HepG2 (cell line): ENCODE data around the gene ADPRM. TPM values are rescaled to one million over a fixed set of nuclear protein-coding genes. Genes with fewer than 3 reads are reported as not detected.

Source experiments
- ARNT ChIP-seq: fragments of 450-650 bp; IDR thresholded peaks from 2 replicates; pipeline ENCODE4 v1.6.1; 2017
- CEBPZ ChIP-seq: IDR thresholded peaks from 2 replicates; pipeline ENCODE4 v1.6.1; 2012; ENCODE audit warnings: low read length, improper control_type of control experiment
- HDAC1 ChIP-seq: sonication (generic); formaldehyde crosslinking; IDR thresholded peaks from 2 replicates; pipeline ENCODE4 v1.5.1; 2020; ENCODE audit warnings: mild to moderate bottlenecking, missing genetic modification reagents
- HNRNPUL1 ChIP-seq: fragments of 200-400 bp; formaldehyde crosslinking; IDR thresholded peaks from 2 replicates; pipeline ENCODE4 v1.6.1; 2017; ENCODE audit warnings: low read depth, mild to moderate bottlenecking, low read length, moderate library complexity
- IKZF5 ChIP-seq: IDR thresholded peaks from 2 replicates; pipeline ENCODE4 v1.6.1; 2018; ENCODE audit warnings: missing genetic modification reagents, mild to moderate bottlenecking, missing compliant biosample characterization
- JUNB ChIP-seq: sonication (generic); formaldehyde crosslinking; IDR thresholded peaks from 2 replicates; pipeline ENCODE4 v1.8.0; 2022; ENCODE audit warnings: missing genetic modification reagents, mild to moderate bottlenecking, borderline replicate concordance
- NCOA2 ChIP-seq: sonication (generic); formaldehyde crosslinking; IDR thresholded peaks from 2 replicates; pipeline ENCODE4 v1.8.0; 2022; ENCODE audit warnings: inconsistent platforms
- NFE2 ChIP-seq: sonication (generic); formaldehyde crosslinking; IDR thresholded peaks from 2 replicates; pipeline ENCODE4 v1.4.0; 2020; ENCODE audit warnings: missing genetic modification reagents
- NKX3-1 ChIP-seq: sonication (generic); formaldehyde crosslinking; IDR thresholded peaks from 2 replicates; pipeline ENCODE4 v1.5.0; 2020; ENCODE audit warnings: missing genetic modification reagents
- NR2F6 ChIP-seq, 2 experiments: IDR thresholded peaks; 2 replicates each; pipeline ENCODE4 v1.6.1; 2016; ENCODE audit warnings: antibody characterized with exemption in 1 of 2, mild to moderate bottlenecking in 1 of 2
- NR3C1 ChIP-seq: sonication (generic); formaldehyde crosslinking; IDR thresholded peaks from 2 replicates; pipeline ENCODE4 v1.4.0; 2020; ENCODE audit warnings: missing genetic modification reagents
- ONECUT2 ChIP-seq: sonication (generic); formaldehyde crosslinking; IDR thresholded peaks from 2 replicates; pipeline ENCODE4 v1.4.0; 2020; ENCODE audit warnings: missing genetic modification reagents
- ZBTB21 ChIP-seq: sonication (generic); formaldehyde crosslinking; IDR thresholded peaks from 2 replicates; pipeline ENCODE4 v1.4.0; 2020; ENCODE audit warnings: missing genetic modification reagents
- ZBTB39 ChIP-seq: sonication (generic); formaldehyde crosslinking; IDR thresholded peaks from 2 replicates; pipeline ENCODE4 v1.5.0; 2020; ENCODE audit warnings: missing genetic modification reagents
- ZNF256 ChIP-seq: sonication (generic); formaldehyde crosslinking; conservative IDR thresholded peaks from 2 replicates; pipeline ENCODE4 v1.4.0; 2020; ENCODE audit warnings: missing genetic modification reagents
- ZNF263 ChIP-seq: sonication (generic); formaldehyde crosslinking; IDR thresholded peaks from 2 replicates; pipeline ENCODE4 v1.4.0; 2020; ENCODE audit warnings: missing genetic modification reagents
- ZNF30 ChIP-seq: sonication (generic); formaldehyde crosslinking; IDR thresholded peaks from 2 replicates; pipeline ENCODE4 v1.5.0; 2020; ENCODE audit warnings: mild to moderate bottlenecking, missing genetic modification reagents
- ZNF468 ChIP-seq: sonication (generic); formaldehyde crosslinking; IDR thresholded peaks from 2 replicates; pipeline ENCODE4 v1.8.0; 2022; ENCODE audit warnings: mild to moderate bottlenecking, moderate library complexity, missing genetic modification reagents
- ZNF558 ChIP-seq: sonication (generic); formaldehyde crosslinking; IDR thresholded peaks from 2 replicates; pipeline ENCODE4 v1.9.0; 2022; ENCODE audit warnings: mild to moderate bottlenecking, missing genetic modification reagents, borderline replicate concordance
- ZNF609 ChIP-seq: sonication (generic); formaldehyde crosslinking; IDR thresholded peaks from 2 replicates; pipeline ENCODE4 v1.4.0; 2020; ENCODE audit warnings: mild to moderate bottlenecking, missing genetic modification reagents, borderline replicate concordance
- ZZZ3 ChIP-seq: sonication (generic); formaldehyde crosslinking; IDR thresholded peaks from 2 replicates; pipeline ENCODE4 v1.4.0; 2020; ENCODE audit warnings: missing genetic modification reagents, mild to moderate bottlenecking, borderline replicate concordance
- polyA plus RNA-seq, 8 experiments: library from polyadenylated mRNA; depleted of rRNA in 3 of 8; stranded (reverse) in 7 of 8; unstranded in 1 of 8; fragments of >200 nt; fragmentation: Illumina TruSeq in 4 of 8; extraction: Trizol in 4 of 8; gene quantifications; 2 replicates each; pipeline versions ENCODE4 v1.2.1 to v1.2.3, GENCODE V29; 2011 to 2016; ENCODE audit warnings: low read depth in 4 of 8, missing spikeins in 1 of 8, mixed read lengths in 1 of 8; ENCODE audit not compliant: insufficient read depth in 1 of 8
- total RNA-seq, 5 experiments: library from RNA; depleted of rRNA; stranded (reverse); fragments of >200 nt; fragmentation: Illumina TruSeq; extraction: Trizol; gene quantifications; 2 replicates each; pipeline ENCODE4 v1.2.3, GENCODE V29; 2016; ENCODE audit warnings: low read depth in 1 of 5

Gene ADPRM
- total and polyA plus RNA-seq, 2 of the 13 experiments (the other 11 are each of a cell fraction or from before 2014, with no cell fraction given), result 5.6 to 10.8 TPM

- peak; percentile 42 for TF ChIP-seq NCOA2 (CRISPR knock-in tag)
- no peak for TF ChIP-seq ZZZ3 (CRISPR knock-in tag)
- TF ChIP-seq NR2F6 (IDR thresholded peaks at IDR 0.05), result peak; percentile 43
- no peak for TF ChIP-seq NR2F6 (CRISPR knock-in tag; IDR thresholded peaks at IDR 0.05)
- TF ChIP-seq IKZF5 (CRISPR knock-in tag), result no peak
- peak; percentile 51 for TF ChIP-seq ONECUT2 (CRISPR knock-in tag)
- TF ChIP-seq NKX3-1 (CRISPR knock-in tag), result no peak
- no peak for TF ChIP-seq ZBTB39 (CRISPR knock-in tag)
- no peak for TF ChIP-seq HNRNPUL1
- no peak for TF ChIP-seq ZNF468 (CRISPR knock-in tag)
- no peak for TF ChIP-seq ARNT
- no peak for TF ChIP-seq CEBPZ
- no peak for TF ChIP-seq JUNB (CRISPR knock-in tag)
- no peak for TF ChIP-seq NR3C1 (CRISPR knock-in tag)
- TF ChIP-seq ZBTB21 (CRISPR knock-in tag), result peak; percentile 64; the same call in 1 of the 2 replicates
- TF ChIP-seq ZNF263, result no peak
- TF ChIP-seq ZNF30 (CRISPR knock-in tag), result no peak
- no peak for TF ChIP-seq ZNF558 (CRISPR knock-in tag)
- no peak for TF ChIP-seq NFE2 (CRISPR knock-in tag)
- TF ChIP-seq ZNF256 (CRISPR knock-in tag), result no peak
- TF ChIP-seq HDAC1 (CRISPR knock-in tag), result no peak
- peak; percentile 63 for TF ChIP-seq ZNF609 (CRISPR knock-in tag)
These were observed 47.2 kb downstream of the ADPRM start (continued) for GRCh38 chr17:10744501-10745000.
